HG03469 (cell line): ENCODE data around the gene PXN.

Experiments used
- ATAC-seq: cut with Tn5 transposase; IDR thresholded peaks from one replicate; pipeline ENCODE4 v1.9.1; 2021; ENCODE audit warnings: mild to moderate bottlenecking, moderate library complexity, moderate number of reproducible peaks; ENCODE audit not compliant: unreplicated experiment

PXN gene

DNA sequence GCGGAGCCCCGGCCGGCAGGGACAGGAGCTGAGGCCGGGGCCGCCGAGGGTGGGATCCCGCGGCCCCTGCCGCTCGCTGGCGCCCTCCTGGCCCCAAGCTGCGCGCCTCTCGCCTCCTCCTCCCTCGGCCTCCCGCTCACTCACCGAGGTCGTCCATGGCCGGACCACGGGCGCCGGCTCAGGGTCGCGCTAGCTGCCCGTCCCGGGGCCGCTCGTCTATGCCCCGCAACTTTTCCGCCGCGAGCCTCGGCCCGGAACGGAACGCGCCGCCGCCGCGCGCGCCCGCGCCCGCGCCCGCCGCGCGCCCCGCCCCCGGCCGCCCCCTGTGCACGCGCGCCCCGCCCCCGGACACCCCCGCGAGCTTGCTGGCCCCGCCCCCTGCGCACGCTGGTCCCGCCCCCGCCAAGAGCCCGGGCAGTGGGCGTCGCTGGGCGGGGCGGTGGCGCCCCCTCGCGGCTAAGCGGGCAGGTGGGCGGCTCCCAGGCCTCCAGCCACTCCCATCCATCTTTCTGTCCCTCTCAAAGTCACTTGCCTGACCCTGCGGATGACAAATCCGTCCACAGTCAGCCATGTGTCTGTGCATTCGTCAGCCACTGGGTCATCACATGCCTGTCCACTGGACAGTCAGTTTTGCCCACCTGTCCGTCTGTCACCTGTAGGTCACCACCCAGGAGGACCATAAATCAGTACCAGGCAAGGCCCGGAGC lies at the start of gene PXN:
Gene PXN, minus strand, starts transcription at position 258 of the 707 bp plus-strand sequence. Its CDS starts 101 bp downstream, at position 157.
- ATAC-seq: no peak

DNA sequence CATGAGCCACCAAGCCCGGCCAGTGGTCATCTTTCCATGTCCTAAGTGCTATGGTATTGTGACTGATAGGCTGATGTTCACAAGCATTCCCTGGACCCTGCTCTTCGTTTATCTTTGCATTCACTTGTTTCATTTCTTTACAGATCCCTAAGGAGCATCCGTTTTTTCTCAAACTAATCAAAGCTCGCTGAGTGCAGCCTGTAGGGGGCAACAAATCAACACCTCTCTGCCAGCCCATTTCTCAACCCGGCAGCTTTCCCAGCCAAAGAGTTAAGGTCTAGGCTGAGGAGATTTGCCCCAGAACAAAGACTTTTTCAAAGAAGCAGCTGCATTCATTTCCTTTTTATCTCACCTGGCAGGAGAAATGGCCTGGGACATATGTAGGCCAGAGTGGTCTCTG lies 48.7 kb upstream of the PXN start:
- no peak for ATAC-seq

DNA sequence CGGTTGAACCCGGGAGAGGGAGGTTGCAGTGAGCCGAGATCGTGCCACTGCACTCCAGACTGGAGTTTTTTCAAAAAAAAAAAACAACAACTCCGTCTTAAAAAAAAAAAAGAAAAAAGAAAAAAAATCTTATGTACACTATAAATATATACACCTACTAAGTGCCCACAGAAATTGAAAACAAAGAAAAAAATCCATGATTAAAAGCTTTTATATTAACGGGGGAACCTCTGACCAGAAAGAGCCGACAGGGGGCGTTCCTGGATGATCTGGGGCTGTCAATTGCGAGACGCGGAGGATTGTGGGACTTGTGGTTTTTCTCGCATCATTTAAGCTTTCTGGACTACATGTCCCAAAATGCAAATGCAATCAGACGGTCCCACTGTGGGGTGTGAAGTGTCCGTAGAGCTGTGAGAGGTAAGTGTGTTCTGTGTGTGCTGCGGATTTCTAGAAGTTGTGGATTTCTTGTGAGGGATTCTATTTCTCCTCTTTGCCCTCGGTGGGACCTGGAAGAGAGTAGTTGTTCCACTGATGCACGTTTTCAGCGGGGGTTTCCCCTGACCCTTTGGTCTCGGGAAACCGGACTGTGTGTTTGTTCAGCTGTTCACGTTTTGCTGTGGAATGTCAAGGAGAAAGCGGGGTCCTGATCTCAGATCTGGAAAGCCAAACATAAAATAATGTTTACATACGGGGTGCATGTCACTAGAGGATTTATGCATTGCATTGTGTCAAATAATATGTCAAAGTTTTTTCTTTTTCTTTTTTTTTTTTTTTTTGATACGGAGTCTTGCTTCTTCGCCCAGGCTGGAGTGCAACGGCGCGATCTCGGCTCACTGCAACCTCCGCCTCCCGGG lies 36.7 kb upstream of the PXN start, which contains the start of gene SIRT4:
Gene SIRT4, plus strand, starts transcription at position 360 of the 854 bp plus-strand sequence. CDS start 1,241 bp downstream, outside the sequence.
- ATAC-seq: peak; percentile 93

DNA sequence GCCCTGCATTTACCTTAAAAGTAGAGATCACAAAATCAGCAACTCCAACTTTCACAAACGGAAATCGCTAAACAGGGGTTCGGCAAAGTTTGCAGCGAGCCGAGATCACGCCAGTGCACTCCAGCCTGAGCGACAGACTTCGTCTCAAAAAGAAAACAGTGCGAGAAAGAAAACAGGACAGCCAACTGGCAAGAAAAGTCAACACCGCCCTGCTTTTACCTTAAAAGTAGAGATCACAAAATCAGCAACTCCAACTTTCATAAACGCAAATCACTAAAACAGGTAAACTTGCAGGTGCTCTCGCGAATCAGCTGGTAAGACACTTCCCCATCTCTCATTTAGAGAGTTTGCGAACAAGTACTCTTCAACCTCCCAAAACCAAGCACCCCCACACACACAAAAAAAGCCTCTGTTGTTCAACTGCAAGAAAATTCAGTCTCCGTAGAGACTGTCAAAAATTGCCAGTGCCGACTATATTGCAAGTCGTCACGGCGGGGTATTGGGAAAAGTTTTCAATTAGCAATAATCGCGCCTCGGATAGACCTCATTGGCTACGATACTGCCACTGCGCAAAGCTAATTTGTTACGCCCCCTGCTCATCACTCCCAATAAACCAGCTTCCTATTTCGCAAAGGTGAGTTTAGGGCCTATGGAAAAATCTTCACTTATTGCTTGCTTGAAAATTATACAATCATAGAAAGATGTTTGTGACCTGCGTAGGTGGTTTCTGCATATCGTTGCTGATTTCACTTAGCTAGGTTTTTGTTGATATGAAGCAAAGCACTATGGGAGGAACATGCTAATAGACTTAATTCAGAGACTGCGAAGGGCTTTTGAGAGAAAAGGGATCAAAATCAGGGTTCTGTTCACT lies 27.4 kb upstream of the PXN start, which contains the start of gene RNU4-1:
Gene RNU4-1, minus strand, starts transcription at position 577 of the 871 bp plus-strand sequence.
- peak; percentile 29 for ATAC-seq

DNA sequence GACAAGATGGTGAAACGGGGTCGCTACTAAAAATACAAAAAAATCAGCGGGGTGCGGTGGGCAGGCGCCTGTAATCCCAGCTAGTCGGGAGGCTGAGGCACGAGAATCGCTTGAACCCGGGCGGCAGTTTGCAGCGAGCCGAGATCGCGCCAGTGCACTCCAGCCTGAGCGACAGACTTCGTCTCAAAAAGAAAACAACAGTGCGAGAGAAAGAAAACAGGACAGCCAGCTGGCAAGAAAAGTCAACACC lies 26.8 kb upstream of the PXN start:
- no peak for ATAC-seq

DNA sequence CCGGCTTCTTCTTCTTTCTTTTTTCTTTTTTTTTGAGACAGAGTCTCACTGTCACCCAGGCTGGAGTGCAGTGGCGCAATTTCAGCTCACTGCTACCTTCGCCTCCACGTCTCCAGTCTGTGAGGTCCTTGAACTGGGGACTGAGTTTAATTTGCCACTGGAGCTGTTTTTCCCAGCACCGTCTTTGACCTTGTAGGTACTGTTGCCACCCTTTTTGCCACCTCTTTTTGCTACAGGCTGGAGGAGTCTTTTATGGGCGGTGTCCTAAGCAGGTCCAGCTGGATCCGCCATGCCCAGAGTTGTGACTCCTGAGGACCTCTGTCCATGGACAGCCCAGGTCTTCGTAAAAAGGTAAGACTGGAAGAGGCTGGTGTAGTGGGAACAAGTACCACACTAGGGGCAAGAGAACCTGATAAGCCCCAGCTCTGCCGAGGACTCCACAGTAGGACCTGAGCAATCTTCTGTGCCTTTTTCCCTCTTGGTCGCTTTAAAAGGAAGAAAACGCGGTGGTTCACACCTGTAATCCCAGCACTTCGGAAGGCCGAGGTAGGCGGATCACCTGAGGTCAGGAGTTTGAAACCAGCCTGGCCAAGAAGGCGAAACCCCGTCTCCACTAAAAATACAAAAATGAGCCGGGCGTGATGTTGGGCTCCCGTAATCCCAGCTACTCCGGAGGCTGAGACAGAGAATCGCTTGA lies 25.2 kb upstream of the PXN start:
- ATAC-seq: no peak

DNA sequence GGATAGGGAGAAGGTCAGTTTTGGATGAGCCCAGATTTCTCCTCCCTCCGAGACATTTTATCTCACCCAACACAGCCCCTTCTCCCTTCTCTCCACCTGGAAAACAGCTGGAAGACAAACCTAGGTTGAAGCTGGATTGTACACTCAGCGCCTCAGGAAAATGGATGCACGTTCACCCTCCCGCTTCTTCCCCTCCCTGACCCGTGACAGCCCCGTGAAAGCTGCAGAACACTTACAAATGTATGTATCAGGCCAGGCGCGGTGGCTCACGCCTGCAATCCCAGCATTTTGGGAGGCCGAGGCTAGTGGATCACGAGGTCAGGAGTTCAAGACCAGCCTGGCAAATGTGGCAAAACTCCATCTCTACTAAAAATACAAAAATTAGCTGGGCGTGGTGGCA lies 22.0 kb upstream of the PXN start:
- ATAC-seq: no peak

DNA sequence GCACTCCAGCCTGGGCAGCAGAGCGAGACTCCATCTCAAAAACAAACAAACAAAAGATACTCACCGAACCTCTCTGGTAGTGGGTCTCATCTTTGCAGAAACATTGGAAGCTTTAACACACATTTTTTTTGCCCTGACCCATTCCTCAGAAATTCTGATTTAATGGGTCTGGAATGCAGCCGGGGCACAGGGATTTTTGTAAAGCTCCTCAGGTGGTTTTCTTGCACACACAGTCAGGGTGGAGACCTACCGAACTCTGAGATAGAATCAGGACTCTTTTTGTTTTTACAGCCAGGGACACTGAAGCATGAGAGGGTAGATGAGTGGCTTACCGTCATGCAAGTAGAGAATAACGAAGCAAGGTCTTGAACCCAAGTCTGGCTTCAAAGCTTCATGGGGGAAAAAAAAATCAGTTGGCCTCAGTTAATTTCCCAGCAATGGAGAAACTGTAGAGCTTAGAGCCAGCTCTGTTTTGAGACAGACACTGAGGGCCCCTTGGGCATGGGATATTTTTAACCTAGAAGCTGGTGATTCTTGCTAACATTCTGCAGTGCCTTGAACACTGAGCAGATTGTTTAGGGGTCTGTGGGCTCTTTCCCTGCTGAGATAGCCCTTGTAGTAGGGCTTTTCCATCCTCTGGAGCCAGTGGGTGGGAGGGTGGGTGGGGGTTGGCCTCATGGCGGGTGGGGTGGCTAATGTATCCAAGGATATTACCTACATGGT lies 21.4 kb upstream of the PXN start:
- ATAC-seq: no peak

DNA sequence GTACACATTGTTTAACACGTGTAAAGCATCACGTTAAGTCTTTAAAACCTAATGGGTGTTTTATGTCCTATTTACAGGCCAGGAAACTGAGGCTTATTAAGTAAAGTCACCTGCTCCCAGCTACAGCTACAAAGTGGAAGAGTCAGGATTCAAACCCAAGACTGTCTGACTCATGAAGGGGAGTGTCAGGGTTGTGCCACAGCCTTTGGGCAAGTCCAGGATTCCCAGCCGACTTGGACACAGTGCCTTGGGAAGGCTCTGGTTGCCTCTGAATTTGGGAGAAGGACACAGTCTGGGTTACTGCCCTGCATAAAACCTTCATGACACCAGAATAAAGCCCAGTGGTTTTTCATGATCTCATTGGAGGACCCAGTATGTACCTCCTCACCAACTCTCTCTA lies 18.9 kb upstream of the PXN start:
- ATAC-seq: no peak

DNA sequence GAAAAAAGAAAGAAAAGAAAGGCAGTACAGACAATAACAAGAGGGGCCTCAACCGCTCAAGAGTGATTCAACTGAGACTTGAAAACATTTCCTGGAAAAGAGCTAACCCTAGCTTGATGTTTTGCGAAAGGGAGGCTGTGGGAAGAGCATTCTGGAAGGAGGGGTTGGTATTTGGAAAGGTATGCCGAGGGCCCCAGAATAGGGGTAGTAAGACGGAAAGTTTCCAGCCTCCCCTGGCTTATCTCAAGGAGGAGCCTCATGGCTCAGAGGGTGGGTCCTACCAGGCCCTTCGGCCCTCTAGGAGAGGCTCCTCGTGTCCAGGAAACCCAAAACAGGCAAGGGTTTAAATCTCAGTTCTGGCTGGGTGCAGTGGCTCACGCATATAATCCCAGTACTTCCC lies 17.8 kb upstream of the PXN start:
- no peak for ATAC-seq

DNA sequence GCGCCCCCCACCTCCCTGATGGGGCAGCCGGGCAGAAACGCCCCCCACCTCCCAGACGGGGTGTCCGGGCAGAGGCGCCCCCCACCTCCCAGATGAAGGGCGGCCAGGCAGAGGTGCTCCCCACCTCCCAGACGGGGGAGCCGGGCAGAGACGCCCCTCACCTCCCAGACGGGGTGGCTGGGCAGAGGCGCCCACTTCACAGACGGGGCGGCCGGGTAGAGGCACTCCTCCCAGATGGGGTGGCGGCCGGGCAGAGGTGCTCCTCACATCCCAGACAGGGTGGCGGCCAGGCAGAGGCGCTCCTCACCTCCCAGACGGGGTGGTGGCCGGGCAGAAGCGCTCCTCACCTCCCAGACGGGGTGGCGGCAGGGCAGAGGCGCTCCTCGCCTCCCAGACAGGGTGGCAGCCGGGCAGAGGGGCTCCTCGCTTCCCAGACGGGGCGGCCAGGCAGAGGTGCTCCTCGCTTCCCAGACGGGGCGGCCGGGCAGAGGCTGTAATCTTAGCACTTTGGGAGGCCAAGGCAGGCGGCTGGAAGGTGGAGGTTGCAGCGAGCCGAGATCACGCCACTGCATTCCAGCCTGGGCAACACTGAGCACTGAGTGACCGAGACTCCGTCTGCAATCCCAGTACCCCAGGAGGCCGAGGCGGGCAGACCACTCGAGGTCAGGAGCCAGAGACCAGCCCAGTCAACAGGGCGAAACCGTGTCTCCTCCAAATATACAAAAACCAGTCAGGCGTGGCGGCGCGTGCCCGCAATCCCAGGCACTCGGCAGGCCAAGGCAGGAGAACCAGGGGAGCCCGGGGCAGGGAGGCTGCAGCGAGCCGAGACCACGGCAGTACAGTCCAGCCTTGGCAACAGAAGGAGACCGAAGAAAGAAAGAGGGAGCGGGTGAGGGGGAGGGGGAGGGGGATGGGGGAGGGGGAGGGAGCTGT lies 12.9 kb upstream of the PXN start:
- no peak for ATAC-seq

DNA sequence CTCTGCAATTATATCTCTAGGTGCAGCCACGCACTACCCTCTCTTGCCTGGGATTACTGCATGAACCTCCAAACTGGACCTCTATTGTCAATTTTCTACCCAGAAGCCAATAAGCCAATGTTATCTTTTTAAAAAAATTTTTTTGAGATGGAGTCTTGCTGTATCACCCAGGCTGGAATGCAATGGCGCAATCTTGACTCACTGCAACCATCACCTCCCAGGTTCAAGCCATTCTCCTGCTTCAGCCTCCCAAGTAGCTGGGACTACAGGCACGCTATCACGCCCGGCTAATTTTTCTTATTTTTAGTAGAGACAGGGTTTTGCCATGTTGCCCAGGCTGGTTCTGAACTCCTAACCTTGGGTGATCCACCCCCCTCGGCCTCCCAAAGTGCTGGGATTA lies 11.2 kb upstream of the PXN start:
- no peak for ATAC-seq

DNA sequence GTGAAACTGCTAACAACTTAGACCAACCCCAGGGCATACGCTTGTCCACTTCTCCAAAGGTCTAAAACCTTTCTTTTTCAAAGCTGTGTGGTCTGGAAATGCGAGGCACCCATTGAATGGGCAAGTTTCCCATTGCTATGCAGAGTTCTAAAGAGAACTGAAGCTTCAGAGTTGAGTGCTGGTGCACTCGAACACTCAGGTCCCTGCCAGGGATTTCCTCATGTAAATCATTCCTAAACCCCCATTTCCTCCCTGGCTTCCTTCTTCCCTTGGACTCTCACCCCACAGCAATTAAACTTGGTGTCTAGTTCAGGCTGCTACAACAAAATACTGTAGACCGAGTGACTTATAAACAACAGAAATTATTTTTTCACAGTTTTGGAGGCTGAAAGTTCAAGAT lies 2.2 kb upstream of the PXN start:
- no peak for ATAC-seq

DNA sequence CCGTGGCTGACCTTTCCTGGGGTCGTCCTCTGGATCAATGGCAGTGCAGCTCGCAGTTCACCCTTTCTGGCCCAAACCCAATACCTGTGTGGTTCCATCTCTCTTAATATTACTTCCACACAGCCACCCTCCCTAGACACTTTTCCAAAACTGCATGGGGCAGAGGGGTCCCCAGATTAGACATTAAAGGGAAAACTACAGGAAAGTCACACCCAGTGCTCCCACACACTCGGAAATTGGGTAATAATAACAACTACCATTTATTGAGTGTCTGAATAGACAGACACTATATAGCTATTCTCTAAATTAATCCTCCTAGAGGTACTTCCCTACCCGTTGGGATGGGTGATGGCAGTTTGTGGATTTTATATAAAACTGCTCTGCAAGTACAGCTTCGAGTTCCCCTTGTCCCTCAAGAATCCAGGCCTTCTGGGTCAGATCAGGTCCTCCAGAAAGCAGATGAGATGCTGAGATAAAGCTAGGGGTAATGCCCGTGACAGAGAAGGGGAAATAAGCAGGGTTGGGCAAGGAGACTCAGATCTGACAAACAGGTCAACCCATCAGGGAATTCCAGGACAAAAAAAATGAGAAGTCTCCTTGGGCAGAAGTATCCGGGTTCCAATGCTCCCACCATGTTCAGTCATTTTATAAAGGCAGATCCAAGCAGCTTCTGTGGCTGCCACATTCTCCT lies 795 bp upstream of the PXN start:
- no peak for ATAC-seq

DNA sequence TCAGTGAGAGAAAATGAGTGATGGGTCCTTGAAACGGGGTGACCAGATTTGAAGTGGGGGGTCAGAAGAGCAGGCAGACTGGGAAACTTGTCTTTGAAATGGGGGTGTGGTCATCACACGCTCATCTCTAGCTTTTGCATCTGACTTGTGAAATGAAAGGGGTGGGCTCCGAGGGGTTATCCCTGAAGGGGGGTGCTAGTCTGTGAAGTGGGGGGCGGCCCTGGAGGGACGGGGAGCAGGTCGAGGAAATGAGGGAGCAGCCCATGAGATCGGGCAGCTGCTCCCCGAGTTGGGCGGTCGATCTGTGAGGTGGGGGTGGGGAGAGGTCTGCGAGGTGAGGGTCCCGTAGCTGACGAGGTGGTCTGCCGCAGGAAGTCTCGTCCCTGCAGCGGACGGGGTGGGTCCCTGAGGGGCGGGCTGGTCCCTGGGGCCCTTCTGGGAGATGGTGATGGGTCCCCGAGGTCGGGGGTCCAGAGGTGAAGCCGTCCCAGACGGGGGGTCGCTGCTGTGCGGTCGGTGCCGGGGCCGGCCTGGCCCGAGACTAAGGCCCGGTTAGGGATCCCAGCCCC lies 542 bp downstream of the PXN start:
- no peak for ATAC-seq

DNA sequence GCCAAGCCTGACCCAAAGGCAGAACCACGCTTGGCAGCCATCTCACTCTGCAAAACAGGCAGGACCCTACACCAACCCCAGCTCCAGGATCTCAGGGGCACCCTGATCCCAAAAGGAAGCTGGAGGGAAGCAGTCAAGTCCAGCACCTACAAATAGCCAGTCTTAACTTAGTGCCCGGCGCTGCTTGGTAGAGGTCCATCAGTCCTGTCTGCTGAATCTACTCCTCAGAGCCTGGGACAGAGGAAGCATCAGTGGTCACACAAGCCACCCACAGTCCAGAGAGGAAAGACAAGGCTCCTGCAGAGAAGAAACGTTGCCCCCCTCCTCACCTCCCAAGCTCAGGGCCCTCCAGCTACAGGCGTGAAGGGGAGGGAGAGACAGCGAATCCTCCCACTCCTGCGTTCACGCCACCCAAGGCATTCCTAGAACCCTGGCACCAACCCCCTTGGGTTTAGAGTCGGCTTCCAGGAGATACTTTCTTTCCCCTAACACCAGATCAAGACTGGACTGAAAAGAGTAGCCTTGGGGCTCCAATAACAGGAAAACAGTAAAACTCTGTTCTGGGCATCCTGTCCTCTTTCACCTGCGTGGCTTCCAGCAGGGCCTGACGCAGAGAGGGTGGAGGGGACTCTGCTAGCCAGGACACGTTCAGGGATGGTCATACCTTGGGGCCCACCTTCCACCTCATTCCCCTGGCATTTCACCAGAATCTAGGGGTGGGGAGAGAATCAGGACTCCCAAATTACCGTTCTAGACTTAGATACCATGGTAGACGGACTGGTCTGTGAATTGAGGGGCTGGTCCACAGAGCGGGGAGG lies 1.2 kb downstream of the PXN start:
- no peak for ATAC-seq

DNA sequence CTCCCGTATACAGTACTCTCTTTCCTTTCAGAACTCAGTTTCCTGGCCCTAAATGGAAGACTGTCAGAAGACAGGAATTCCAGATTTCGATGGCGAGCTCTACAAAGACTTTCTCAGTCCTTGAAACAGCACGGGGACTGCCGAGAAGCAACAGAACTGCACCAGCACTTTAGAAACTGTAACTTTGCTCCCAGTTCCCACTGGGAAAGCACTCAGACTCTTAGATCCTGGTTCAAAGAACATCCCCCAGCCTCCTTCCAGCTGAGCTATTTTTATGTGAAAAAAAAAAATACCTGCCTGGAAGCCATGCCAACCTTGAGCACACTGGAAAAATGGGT lies 1.8 kb downstream of the PXN start:
- no peak for ATAC-seq
